Muscle layer of duodenum (tissue), 2 donors: ENCODE data around the gene SPATA32.
"Not testable (repeated sequence)": the region's sequence is repeated elsewhere in the genome, so short reads cannot be mapped to it uniquely, and the experiment has no call there.

Experiments used
- H3K27ac ChIP-seq: one replicate; pipeline ENCODE4 v1.7.0; 2013; ENCODE audit warnings: mild to moderate bottlenecking, low read length
- H3K27me3 ChIP-seq: one replicate; pipeline ENCODE4 v1.7.0; 2013; ENCODE audit warnings: low read depth, mild to moderate bottlenecking, control low read depth, low read length
- H3K36me3 ChIP-seq, 2 donors: one replicate each; pipeline ENCODE4 v1.7.0; 2013; ENCODE audit warnings: low read length in 2 of 2, control low read depth in 1 of 2, mild to moderate bottlenecking in 1 of 2; ENCODE audit not compliant: insufficient read depth in 2 of 2, control insufficient read depth in 1 of 2
- H3K4me1 ChIP-seq, 2 donors: one replicate each; pipeline ENCODE4 v1.7.0; 2013; ENCODE audit warnings: low read length in 2 of 2, mild to moderate bottlenecking in 2 of 2, control low read depth in 1 of 2, moderate library complexity in 1 of 2; ENCODE audit not compliant: insufficient read depth in 2 of 2, control insufficient read depth in 1 of 2
- H3K4me3 ChIP-seq, 2 donors: one replicate each; pipeline ENCODE4 v1.7.0; 2013; ENCODE audit warnings: low read length in 2 of 2, low read depth in 1 of 2, mild to moderate bottlenecking in 1 of 2
- H3K9me3 ChIP-seq, 2 donors: one replicate each; pipeline ENCODE4 v1.7.0; 2013; ENCODE audit warnings: low read length in 2 of 2, control low read depth in 1 of 2, mild to moderate bottlenecking in 1 of 2; ENCODE audit not compliant: control insufficient read depth in 1 of 2
- donor health status: healthy.

Gene SPATA32

DNA sequence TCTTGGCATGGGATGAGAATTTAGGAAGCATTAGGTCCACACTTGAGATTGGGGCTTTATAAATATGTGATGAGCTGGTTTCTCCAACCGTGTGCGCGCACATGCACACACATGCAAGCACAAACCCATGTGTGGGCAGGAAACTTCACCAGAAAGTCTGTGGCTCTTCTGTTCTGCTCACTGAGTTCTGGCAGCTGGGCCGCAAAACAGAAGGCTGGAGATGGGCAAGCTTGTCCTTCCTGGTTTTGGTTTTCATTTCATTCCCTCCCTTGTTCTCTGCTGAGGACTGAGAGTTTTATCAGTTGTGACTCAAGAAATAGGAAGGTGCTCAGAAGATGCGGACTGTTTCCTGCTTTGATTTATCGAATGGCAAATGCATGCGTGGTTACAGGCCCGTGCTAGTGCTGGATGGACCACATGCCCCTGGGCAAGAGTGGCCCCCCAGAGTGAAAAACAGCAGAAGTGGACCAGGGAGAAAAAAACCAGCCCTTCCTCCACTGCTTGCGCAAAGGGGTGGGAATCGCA, 40.8 kb upstream of the SPATA32 start:
- peaks cover 0 to 7% of the 10 kb centered on the region in 2 donors for H3K36me3 ChIP-seq
- H3K9me3 ChIP-seq = no peaks in the 10 kb centered on the region
- peaks cover 26 to 60% of the 10 kb centered on the region in 2 donors for H3K4me1 ChIP-seq
- peak overlapping the region; percentile 61 for H3K27ac ChIP-seq
- no peaks in the 10 kb centered on the region for H3K27me3 ChIP-seq
- H3K4me3 ChIP-seq = no peak overlapping the region

DNA sequence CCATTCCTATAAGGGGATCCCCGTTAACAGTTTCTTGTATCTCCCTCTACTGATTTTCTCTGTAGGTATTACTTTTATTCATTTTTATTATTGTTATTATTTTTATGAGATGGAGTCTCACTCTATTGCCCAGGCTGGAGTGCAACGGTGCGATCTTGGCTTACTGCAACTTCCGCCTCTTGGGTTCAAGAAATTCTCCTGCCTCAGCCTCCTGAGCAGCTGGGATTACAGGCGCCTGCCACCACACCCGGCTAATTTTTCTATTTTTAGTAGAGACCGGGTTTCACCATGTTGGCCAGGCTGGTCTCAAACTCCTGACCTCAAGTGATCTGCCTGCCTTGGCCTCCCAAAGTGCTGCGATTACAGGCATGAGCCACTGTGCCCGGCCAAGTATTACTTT, 40.3 kb upstream of the SPATA32 start:
- peak overlapping the region; percentile 61 for H3K27ac ChIP-seq
- H3K9me3 ChIP-seq, H3K36me3 ChIP-seq, H3K4me3 ChIP-seq, H3K27me3 ChIP-seq: not testable (repeated sequence)
- peaks cover 23 to 61% of the 10 kb centered on the region in 2 donors for H3K4me1 ChIP-seq

DNA sequence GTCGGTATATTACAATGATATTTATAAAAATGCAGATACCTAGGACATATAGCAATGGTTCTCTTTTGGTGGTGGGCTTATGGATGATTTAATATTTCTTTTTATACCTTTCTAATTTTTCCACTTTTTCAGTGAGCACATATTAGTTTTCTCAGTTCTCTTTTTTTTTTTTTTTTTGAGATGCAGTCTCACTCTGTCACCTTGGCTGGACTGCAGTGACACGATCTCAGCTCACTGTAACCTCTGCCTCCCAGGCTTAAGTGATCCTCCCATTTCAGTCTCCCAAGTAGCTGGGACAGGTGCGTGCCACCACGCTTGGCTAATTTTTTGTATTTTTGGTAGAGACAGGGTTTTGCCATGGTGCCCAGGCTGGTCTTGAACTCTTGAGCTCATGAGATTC, 39.8 kb upstream of the SPATA32 start:
- no peaks in the 10 kb centered on the region for H3K27me3 ChIP-seq
- peaks cover 0 to 7% of the 10 kb centered on the region in 2 donors for H3K36me3 ChIP-seq
- no peak overlapping the region for H3K4me3 ChIP-seq
- no peak overlapping the region for H3K27ac ChIP-seq
- peaks cover 24 to 64% of the 10 kb centered on the region in 2 donors for H3K4me1 ChIP-seq
- no peaks in the 10 kb centered on the region for H3K9me3 ChIP-seq

DNA sequence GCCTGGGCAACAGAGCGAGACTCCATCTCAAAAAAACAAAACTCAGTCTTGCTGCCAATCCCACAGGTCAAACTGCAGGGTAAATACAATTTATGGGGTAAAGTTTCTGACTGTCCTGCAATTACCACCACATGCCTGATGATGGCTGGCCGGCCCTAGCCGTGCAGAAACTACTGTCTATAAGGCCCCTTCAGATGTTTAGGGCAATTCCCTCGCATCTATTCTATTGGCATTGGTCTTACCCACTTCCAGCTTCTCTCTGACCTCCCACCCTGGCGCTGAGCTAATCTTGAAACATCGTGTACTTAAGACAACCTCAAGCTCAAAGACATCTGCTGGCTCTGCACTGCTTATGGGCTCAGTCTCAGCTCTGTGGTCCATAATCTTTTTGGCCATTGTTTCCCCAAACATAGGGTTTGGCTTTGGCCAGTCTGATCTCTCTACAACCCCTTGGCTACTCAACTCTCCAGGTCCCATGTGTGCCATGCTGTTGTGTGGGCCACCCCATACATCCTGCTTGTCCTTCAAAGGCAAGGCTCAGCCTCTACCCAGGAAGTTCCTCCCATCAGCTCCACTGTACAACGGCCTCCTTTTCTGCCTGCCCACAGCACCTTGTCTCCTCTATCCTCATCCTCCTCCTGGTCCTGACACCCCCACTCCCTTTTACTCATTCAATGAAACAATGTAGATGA, 38.3 kb upstream of the SPATA32 start:
- peaks cover 26 to 63% of the 10 kb centered on the region in 2 donors for H3K4me1 ChIP-seq
- H3K27me3 ChIP-seq = no peaks in the 10 kb centered on the region
- peaks cover 0 to 7% of the 10 kb centered on the region in 2 donors for H3K36me3 ChIP-seq
- no peak overlapping the region for H3K4me3 ChIP-seq
- no peaks in the 10 kb centered on the region for H3K9me3 ChIP-seq
- no peak overlapping the region for H3K27ac ChIP-seq

DNA sequence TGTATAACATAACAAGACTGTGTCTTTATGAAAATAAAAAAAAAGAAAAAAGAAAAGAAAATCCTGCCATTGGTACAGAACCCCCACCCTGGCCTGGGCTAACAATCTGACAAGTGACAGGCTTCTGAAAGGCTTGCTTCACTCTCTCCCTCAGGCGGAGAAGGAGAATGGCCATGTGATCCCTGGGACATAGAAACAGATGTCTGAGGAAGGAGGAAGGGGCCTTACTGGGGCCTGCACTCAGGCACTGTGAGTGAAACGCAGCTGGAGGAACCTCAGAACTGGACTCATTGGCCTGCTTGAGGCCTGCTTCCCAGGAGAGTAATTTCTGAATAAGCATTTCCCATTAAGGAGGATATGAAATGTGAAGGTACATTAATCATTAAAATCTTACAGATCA, 37.5 kb upstream of the SPATA32 start:
- H3K4me3 ChIP-seq = no peak overlapping the region
- peaks cover 35 to 71% of the 10 kb centered on the region in 2 donors for H3K4me1 ChIP-seq
- H3K27ac ChIP-seq = peak overlapping the region; percentile 12

DNA sequence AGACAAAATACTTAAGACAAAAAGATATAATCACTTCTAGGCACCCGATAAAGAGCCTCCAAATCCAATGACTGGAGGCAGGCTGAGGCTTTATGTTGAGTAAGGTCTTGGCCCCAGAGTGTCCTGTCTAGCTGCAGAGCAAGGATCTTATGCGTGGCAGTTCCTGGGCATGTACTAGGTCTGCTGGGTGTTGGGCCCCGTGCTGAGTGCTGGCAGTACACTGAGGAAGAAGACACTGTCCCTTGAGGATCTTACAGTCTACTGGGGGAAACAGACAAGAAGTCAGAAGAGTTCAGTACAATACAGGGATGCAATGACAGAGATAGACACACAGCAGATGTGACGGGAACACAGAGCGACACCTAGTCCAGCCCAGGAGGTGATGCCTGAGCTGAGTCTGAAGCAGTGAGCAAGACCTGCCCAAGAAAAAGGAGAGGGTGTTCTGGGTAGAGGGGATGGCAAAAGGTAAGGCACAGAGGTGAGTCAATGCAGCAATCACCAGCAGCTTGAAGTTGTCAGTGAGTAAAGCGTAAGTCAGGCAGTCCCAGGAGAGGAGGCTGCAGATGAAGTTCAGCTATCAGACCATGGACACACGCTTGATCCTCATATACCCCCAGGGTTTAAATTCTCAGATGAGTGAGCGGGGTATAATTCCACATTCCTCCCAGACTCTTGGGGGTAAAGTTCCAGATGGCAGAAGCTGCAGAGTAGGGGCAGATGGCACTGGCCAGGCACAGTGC, 36.8 kb upstream of the SPATA32 start:
- Histone ChIP-seq H3K27ac (peak overlapping the region; percentile 12), H3K4me1 (peaks cover 41 to 77% of the 10 kb centered on the region in 2 donors), H3K4me3 (no peak overlapping the region)

More for the DNA sequence above, 37.5 kb upstream of the SPATA32 start:
- peaks cover 0 to 3% of the 10 kb centered on the region in 2 donors for H3K36me3 ChIP-seq
- no peaks in the 10 kb centered on the region for H3K9me3 ChIP-seq
- H3K27me3 ChIP-seq = no peaks in the 10 kb centered on the region

DNA sequence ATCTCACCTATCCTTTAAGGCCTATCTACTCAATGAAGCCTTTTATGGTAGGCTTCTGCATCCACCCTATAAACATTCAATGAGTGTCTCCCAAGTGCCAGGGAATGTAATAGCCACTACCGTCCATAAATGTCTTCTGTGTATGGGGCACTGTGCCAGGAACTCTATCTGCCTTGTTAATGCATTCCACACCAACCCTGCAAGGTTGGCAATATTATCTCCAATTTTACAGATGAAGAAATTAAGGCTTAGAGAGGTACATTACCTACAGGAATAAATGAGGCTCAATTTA, 34.9 kb upstream of the SPATA32 start:
- Histone ChIP-seq H3K27me3 (no peaks in the 10 kb centered on the region), H3K27ac (peak overlapping the region; percentile 57), H3K36me3 (peaks cover 0 to 3% of the 10 kb centered on the region in 2 donors), H3K9me3 (no peaks in the 10 kb centered on the region), H3K4me3 (no peak overlapping the region), H3K4me1 (peaks cover 54 to 81% of the 10 kb centered on the region in 2 donors)

More for the DNA sequence above, 36.8 kb upstream of the SPATA32 start:
- no peaks in the 10 kb centered on the region for H3K27me3 ChIP-seq
- H3K36me3 ChIP-seq = no peaks in the 10 kb centered on the region
- H3K9me3 ChIP-seq = no peaks in the 10 kb centered on the region

DNA sequence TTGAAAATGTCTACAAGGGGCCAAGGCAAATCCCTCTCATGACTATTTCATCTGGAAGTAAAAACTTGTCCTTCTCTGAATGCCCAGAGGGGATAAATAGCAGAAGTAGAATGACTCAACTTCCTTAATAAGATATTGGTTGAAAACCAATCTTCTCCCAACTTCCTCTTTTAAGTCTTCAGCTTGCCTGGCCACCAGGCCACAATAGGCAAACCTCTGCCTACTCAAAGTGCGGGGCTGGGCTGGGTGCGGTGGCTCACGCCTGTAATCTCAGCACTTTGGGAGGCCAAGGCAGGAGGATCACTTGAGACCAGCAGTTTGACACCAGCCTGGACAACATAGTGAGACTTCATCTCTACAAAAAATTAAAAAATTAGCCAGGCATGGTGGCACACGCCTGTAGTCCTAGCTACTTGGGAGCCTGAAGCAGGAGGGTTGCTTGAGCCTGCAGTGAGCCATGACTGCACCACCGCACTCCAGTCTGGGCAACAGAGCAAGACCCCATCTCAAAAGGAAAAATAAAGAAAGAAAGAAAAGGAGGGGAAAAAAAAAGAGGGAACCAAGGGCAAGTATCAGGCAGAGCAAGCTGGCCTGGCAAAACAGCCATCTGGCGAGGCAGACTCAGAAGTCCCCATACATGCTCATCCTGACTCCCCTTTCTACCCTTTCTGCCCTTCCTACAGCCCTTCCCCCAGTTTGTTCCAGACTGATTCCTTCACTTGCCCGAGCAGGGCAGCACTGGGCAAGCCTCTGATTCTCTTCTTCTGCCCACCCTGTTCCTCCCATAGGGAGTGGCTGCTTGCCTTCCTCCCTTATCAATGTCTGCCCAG, 34.3 kb upstream of the SPATA32 start:
- Histone ChIP-seq H3K4me1 (peaks cover 59 to 85% of the 10 kb centered on the region in 2 donors), H3K27ac (peak overlapping the region; percentile 57), H3K9me3 (no peaks in the 10 kb centered on the region), H3K4me3 (peak overlapping the region in 1 of 2 donors; percentile 6), H3K27me3 (no peaks in the 10 kb centered on the region), H3K36me3 (peaks cover 0 to 3% of the 10 kb centered on the region in 2 donors)

DNA sequence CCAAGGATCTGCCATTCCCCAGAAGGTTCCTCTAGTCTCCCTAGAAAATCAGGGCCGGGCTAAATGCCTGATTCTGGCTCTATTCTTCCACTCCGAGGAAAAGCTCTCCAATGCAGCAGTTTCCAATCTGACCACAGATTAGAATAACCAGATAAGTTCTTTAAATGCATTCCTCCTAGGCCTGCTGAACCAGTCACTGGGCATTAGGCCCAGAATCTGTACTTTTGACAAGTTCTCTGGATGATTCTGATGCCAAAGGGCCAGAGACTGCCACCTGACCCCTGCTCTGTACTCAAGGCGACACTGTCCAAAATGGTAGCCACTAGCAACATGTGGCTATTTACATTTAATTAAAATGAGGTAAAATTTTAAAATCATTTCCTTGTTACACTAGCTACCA, 32.6 kb upstream of the SPATA32 start:
- Histone ChIP-seq H3K27me3 (no peaks in the 10 kb centered on the region), H3K36me3 (peaks cover 5 to 7% of the 10 kb centered on the region in 2 donors), H3K27ac (peak overlapping the region; percentile 57), H3K4me3 (peak overlapping the region in 1 of 2 donors; percentile 27), H3K4me1 (peaks cover 65 to 89% of the 10 kb centered on the region in 2 donors), H3K9me3 (no peaks in the 10 kb centered on the region)

DNA sequence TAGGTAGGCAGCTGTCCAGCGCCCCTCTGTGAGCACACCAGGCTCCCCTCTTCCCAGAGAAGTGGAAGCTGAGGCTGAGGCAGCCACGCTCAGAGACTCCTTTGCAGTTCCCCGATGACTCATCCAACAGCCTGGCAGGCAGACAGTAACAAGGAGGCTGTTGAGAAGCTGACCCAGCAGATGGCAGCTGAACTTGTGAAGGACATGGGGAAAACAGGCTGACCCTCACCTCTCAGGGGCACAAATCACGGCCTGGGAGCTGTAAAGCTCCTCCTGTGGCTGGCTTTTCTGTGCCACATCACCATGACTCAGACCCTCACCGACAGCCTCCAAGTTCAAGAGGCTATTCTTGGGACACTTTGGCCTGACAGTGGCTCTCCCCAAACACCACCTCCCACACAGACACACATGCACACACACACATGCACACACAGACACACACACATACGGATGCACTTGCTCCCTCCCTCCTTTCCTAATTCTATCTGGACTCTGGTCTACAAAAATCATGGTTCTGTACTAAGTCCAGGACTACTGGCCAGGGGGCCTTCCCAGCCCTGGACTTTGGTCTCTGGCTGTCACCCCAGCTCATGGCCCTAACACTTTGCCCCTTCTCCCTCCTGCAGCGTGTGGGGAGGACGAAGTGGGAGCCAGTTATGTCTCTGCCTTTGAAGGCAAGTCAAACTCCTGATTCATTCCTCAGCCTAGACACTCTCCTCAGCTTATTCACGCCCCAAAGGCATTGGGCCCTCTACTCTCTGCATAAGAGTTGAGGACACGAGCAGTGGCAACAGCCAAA, 31.7 kb upstream of the SPATA32 start:
- Histone ChIP-seq H3K27ac (peak overlapping the region; percentile 57), H3K9me3 (no peaks in the 10 kb centered on the region), H3K36me3 (peaks cover 5 to 11% of the 10 kb centered on the region in 2 donors), H3K4me1 (peaks cover 71 to 91% of the 10 kb centered on the region in 2 donors), H3K4me3 (peak overlapping the region in 1 of 2 donors; percentile 27), H3K27me3 (no peaks in the 10 kb centered on the region)
